Esophagus (tissue), 2 donors: Measurements from ENCODE around the gene TRIM51. TPM values are rescaled to one million over a fixed set of nuclear protein-coding genes. Genes with fewer than 3 reads are reported as not detected.
"Not testable (repeated sequence)": the region's sequence is repeated elsewhere in the genome, so short reads cannot be mapped to it uniquely, and the experiment has no call there.

Source experiments
- H3K27ac ChIP-seq, 2 donors: one replicate each; pipeline ENCODE4 v1.5.1; 2013; ENCODE audit warnings: low read depth in 2 of 2, mild to moderate bottlenecking in 2 of 2, inconsistent platforms in 1 of 2, low read length in 1 of 2, moderate library complexity in 1 of 2
- H3K27me3 ChIP-seq, 2 donors: one replicate each; pipeline ENCODE4 v1.6.1; 2013; ENCODE audit warnings: low read length in 2 of 2, control low read depth in 1 of 2, mild to moderate bottlenecking in 1 of 2; ENCODE audit not compliant: insufficient read depth in 2 of 2, control insufficient read depth in 1 of 2
- H3K36me3 ChIP-seq, 2 donors: one replicate each; pipeline ENCODE4 v1.6.1; 2013; ENCODE audit warnings: low read length in 1 of 2; ENCODE audit not compliant: control insufficient read depth in 2 of 2, insufficient read depth in 2 of 2
- H3K4me1 ChIP-seq, 2 donors: one replicate each; pipeline ENCODE4 v1.6.1; 2013; ENCODE audit warnings: low read length in 1 of 2; ENCODE audit not compliant: control insufficient read depth in 2 of 2, insufficient read depth in 2 of 2
- H3K4me3 ChIP-seq, 2 donors: one replicate each; pipeline ENCODE4 v1.5.1; 2013; ENCODE audit warnings: low read length in 2 of 2, mild to moderate bottlenecking in 2 of 2, low read depth in 1 of 2, moderate library complexity in 1 of 2
- H3K9me3 ChIP-seq, 2 donors: one replicate each; pipeline ENCODE4 v1.6.1; 2013; ENCODE audit warnings: mild to moderate bottlenecking in 2 of 2, low read depth in 1 of 2, low read length in 1 of 2, moderate library complexity in 1 of 2; ENCODE audit not compliant: control insufficient read depth in 2 of 2, insufficient read depth in 1 of 2
- WGBS, 2 donors: extraction: QIAGEN DNeasy Blood & Tissue Kit; methylation state at CpG; one replicate each; pipeline ENCODE4 v1.1.7; 2013; 5-methylcytosine and 5-hydroxymethylcytosine counted together
- polyA plus RNA-seq, 2 donors: library from polyadenylated mRNA; stranded (reverse); fragments of 200-250 nt; gene quantifications; one replicate each; pipeline ENCODE4 v1.2.3, GENCODE V29; 2013
- donor health status: healthy with polysubstance abuse.
- donor health status: Bipolar disorder and iron deficiency.

The TRIM51 gene
- polyA plus RNA-seq, 2 donors, result not detected

DNA sequence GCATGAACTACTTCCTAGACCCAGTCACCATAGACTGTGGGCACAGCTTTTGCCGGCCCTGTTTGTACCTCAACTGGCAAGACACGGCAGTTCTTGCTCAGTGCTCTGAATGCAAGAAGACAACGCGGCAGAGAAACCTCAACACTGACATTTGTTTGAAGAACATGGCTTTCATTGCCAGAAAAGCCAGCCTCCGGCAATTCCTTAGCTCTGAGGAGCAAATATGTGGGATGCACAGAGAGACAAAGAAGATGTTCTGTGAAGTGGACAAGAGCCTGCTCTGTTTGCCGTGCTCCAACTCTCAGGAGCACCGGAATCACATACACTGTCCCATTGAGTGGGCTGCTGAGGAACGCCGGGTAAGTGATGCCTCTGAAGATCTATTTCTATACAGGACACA is 2.4 kb downstream of the TRIM51 start:
- not testable (repeated sequence) for H3K4me3 ChIP-seq, H3K27ac ChIP-seq, H3K9me3 ChIP-seq, H3K4me1 ChIP-seq, H3K36me3 ChIP-seq, H3K27me3 ChIP-seq
- WGBS, 2 donors, result 86 to 90% methylated on average over 9 of the region's 9 CpGs

DNA sequence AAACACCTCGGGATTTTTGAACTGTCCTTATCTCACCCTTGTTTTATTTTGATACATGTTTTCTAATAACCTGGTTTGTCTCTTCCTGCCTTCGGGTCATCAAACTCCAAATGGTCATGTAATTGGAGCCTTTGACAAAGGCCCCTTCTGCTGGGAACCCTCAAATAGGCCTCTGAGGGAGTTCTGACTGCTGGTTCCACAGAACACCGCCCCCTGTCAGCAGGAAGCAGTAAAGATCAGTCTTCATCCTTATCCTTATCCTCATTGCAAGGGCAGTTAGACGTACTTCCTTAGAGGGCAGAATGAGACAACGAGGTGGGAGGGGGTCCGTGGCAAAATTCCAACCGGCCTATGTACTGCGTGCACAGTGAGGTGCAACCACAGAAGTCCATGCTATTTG is 12.1 kb downstream of the TRIM51 start:
- Histone ChIP-seq H3K9me3 (peaks cover 2 to 3% of the 10 kb centered on the region in 2 donors), H3K27ac (no peak overlapping the region)
- WGBS, 2 donors, result 61 to 64% methylated on average over 8 of the region's 8 CpGs

DNA sequence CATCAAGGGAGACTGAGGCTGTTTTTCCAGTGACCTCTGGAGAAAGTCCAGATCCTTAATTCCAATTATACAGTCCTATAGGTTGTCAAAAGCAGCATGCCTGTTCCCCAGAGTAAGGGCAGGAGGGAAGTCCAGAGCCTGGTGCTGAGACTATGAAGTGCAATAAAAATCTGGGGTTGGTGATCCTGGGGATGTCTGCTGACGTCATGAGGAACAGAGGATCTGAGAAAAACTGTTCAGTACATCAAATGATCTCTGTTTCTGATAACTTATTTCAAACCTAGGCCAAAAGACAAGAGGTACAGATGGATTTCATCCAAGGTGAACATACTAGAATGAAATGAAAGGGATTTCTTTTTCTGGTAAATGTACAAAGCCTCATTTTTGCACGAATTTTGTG is 19.2 kb downstream of the TRIM51 start:
- WGBS, 2 donors, result 23 to 30% methylated on average over 2 of the region's 2 CpGs
- H3K4me3 ChIP-seq, result no peak overlapping the region
- no peaks in the 10 kb centered on the region for H3K27me3 ChIP-seq
- H3K36me3 ChIP-seq, result no peaks in the 10 kb centered on the region
- H3K9me3 ChIP-seq, result peaks cover 0 to 2% of the 10 kb centered on the region in 2 donors
- H3K27ac ChIP-seq, result no peak overlapping the region
- no peaks in the 10 kb centered on the region for H3K4me1 ChIP-seq

More for the DNA sequence above, 12.1 kb downstream of the TRIM51 start:
- Histone ChIP-seq H3K36me3 (no peaks in the 10 kb centered on the region), H3K4me1 (no peaks in the 10 kb centered on the region), H3K27me3 (no peaks in the 10 kb centered on the region), H3K4me3 (no peak overlapping the region)

DNA sequence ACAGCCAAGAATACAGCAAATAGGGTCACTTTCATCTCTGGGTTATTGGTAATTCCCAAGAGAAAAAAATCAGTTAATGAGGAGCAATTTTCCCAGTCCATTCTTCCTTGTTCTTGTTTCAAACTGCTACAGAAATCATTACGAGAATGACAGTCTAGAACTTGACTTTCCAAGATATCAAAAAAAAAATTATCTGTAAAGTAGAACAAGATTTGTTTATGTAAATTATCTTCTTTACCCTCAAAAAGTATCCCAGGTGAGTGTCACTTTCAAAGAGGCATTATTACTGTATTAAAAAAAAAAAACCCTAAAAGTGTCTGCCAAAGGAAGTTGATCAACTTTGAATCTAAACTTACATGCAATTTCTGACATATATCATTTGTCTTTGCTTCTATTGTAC is 31.4 kb downstream of the TRIM51 start, which contains the start of gene OR5W2:
Gene OR5W2 (minus strand): TSS at position 101 of the 400 bp plus-strand sequence. CDS start 0 bp downstream, at position 101.
- Histone ChIP-seq H3K9me3 (no peaks in the 10 kb centered on the region), H3K27me3 (no peaks in the 10 kb centered on the region), H3K27ac (no peak within 1 kb of the TSS), H3K4me1 (no peaks in the 10 kb centered on the region), H3K4me3 (no peak within 1 kb of the TSS), H3K36me3 (no peaks in the 10 kb centered on the region)
- WGBS, 2 donors, result 33 to 65% methylated on average over 1 of the region's 1 CpG

DNA sequence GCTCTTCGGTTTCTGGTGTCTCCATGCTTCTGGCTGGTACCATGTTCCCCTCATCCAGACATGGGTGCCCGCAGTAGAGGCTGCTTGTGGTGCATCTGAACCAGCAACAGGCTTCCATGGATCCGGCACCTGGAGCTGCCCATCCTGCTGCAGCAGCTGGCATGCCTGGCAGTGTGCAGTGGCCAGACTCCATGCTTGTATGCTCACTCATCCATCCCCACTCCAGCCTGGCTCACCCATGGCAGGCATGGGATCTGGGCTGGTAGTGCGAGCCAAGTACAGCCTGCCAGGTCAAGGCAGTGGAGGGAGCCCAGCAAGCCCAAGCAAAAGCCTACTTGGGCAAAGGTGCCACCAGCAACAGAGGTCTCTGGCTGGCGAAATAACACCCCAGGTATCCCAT is 37.4 kb downstream of the TRIM51 start:
- Histone ChIP-seq H3K9me3 (peaks cover 3 to 5% of the 10 kb centered on the region in 2 donors), H3K27me3 (no peaks in the 10 kb centered on the region), H3K4me1 (no peaks in the 10 kb centered on the region), H3K27ac (no peak overlapping the region), H3K4me3 (no peak overlapping the region), H3K36me3 (no peaks in the 10 kb centered on the region)
- WGBS, 2 donors, result 77 to 85% methylated on average over 5 of the region's 5 CpGs

DNA sequence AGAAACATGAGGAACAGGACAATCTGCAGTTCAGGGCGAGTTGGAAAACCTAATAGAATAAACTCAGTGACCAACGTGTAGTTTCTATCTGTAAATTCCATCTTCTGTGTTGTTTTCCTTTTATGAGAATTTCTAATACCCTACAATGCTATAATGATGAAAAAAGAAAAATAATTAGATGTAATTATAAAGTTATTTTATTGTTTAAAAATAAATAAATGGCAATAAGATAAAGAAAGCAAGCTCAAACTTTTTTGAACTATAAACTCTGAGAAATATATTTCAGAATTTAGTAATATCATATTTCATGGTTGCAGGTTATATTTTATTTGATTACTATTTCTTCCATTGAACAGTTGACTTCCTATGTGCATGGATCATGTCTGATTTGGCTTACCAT is 53.2 kb downstream of the TRIM51 start, which contains the start of gene OR5I1:
Gene OR5I1 (minus strand): TSS at position 101 of the 400 bp plus-strand sequence. CDS start 0 bp downstream, at position 101.
- Histone ChIP-seq H3K4me1 (no peaks in the 10 kb centered on the region), H3K4me3 (no peak within 1 kb of the TSS), H3K9me3 (no peaks in the 10 kb centered on the region), H3K27ac (no peak within 1 kb of the TSS), H3K27me3 (no peaks in the 10 kb centered on the region), H3K36me3 (no peaks in the 10 kb centered on the region)
- 59 to 76% methylated on average over 2 of the region's 2 CpGs for WGBS, 2 donors

Other genes starting within 250 kb of the TRIM51 start
- gene OR4P4, start 248.2 kb upstream of the TRIM51 start, polyA plus RNA-seq, result not detected
- gene OR4S2, start 235.0 kb upstream of the TRIM51 start, polyA plus RNA-seq, result not detected
- not detected for gene OR4C6, start 221.1 kb upstream of the TRIM51 start, polyA plus RNA-seq
- not detected for gene OR5D13, start 109.9 kb upstream of the TRIM51 start, polyA plus RNA-seq
- not detected for gene OR5D14, start 87.7 kb upstream of the TRIM51 start, polyA plus RNA-seq
- gene OR5L1, start 71.9 kb upstream of the TRIM51 start, polyA plus RNA-seq, result not detected
- gene OR5D18, start 63.7 kb upstream of the TRIM51 start, polyA plus RNA-seq, result not detected
- gene OR5L2, start 56.1 kb upstream of the TRIM51 start, polyA plus RNA-seq, result not detected
- not detected for gene OR5D16, start 44.5 kb upstream of the TRIM51 start, polyA plus RNA-seq
- not detected for gene OR5W2, start 31.3 kb downstream of the TRIM51 start, polyA plus RNA-seq
- gene OR5I1, start 53.1 kb downstream of the TRIM51 start, polyA plus RNA-seq, result not detected
- not detected for gene OR10AG1, start 86.6 kb downstream of the TRIM51 start, polyA plus RNA-seq
- gene OR5F1, start 111.3 kb downstream of the TRIM51 start, polyA plus RNA-seq, result not detected
- not detected for gene OR5AS1, start 144.4 kb downstream of the TRIM51 start, polyA plus RNA-seq
- not detected for gene OR8I2, start 210.0 kb downstream of the TRIM51 start, polyA plus RNA-seq
- gene OR8H2, start 220.4 kb downstream of the TRIM51 start, polyA plus RNA-seq, result not detected
- gene OR8H3, start 239.1 kb downstream of the TRIM51 start, polyA plus RNA-seq, result not detected